ENCODE results near the gene CCDC93.

The CCDC93 gene

GRCh38 chr2:117941693-117942092 is 72.2 kb downstream of the CCDC93 start:
- Histone ChIP-seq H3K79me1 (replicated peaks; ENCODE audit: low read length, poor library complexity, severe bottlenecking) (peaks cover 6% of the 10 kb centered on the region), H4K91ac (ENCODE audit: low read length) (no peak overlapping the region), H3K4me2 (ENCODE audit: low read length, poor library complexity, severe bottlenecking) (no peak overlapping the region), H3K4me1 (ENCODE audit: control insufficient read depth, insufficient read depth, low read depth, low read length) (peaks cover 2% of the 10 kb centered on the region), H2AFZ (ENCODE audit: low read depth, low read length) (no peak overlapping the region), H3K4ac (ENCODE audit: low read depth in 1 of 2, low read length in 2 of 2) (no peak overlapping the region), H2BK15ac (ENCODE audit: low read depth, poor library complexity, severe bottlenecking) (no peak overlapping the region), H2BK120ac (ENCODE audit: low read depth, low read length) (no peak overlapping the region), H3K36me3 (ENCODE audit: control insufficient read depth in 1 of 2, insufficient read depth in 2 of 2, low read depth in 1 of 2, low read length in 2 of 2) (peaks cover 51 to 93% of the 10 kb centered on the region in 2 experiments), H2BK12ac (ENCODE audit: low read length in 2 of 2) (no peak overlapping the region), H3K18ac (ENCODE audit: low read depth in 1 of 2, low read length in 2 of 2) (no peak overlapping the region), H3K14ac (ENCODE audit: low read length in 2 of 2) (no peak overlapping the region), H3K27ac (ENCODE audit: low read length, poor library complexity, severe bottlenecking) (no peak overlapping the region), H3K9me3 (ENCODE audit: control insufficient read depth, low read length) (no peaks in the 10 kb centered on the region), H3K23ac (ENCODE audit: low read length in 2 of 2) (peak overlapping the region in 1 of 2 experiments; percentile 61), H4K8ac (ENCODE audit: low read length) (no peak overlapping the region), H3K4me3 (ENCODE audit: insufficient read depth in 1 of 2, low read depth in 1 of 2, low read length in 2 of 2) (no peak overlapping the region), H2BK5ac (ENCODE audit: low read depth, low read length, poor library complexity, severe bottlenecking) (no peak overlapping the region), H2AK5ac (ENCODE audit: low read length, severe bottlenecking) (no peak overlapping the region), H3K27me3 (ENCODE audit: control insufficient read depth in 1 of 2, insufficient read depth in 1 of 2, low read length in 2 of 2) (no peaks in the 10 kb centered on the region), H3K9ac (ENCODE audit: low read length) (no peak overlapping the region)
- DNase-seq, result no peak
- WGBS, result 93% methylated on average over 4 of the region's 5 CpGs

DNA sequence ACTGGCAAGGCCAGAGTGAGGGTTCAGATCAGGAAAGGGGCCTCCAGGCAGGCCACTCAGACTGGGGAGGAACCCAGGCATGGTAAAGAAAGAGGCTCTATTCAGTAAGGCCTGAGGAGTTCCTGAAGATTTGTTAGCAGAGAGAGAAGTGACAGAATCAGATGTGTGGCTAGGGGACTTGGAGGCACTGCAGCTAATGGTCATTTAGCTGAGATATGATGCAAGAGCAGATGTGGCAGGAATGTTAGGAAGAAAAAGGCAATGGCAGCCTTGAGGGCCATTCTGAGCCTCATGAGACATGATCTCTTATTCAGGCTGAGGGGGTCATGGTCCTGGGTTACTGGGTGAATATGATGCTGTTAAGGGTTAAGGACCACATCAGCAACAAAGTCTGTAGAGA is 73.4 kb downstream of the CCDC93 start:
- H3K23ac ChIP-seq (ENCODE audit: low read length in 2 of 2), result no peak overlapping the region

GRCh38 chr2:117938611-117939010 is 75.3 kb downstream of the CCDC93 start:
- no peak overlapping the region for H3K14ac ChIP-seq (ENCODE audit: low read length in 2 of 2)
- H2AK5ac ChIP-seq (ENCODE audit: low read length, severe bottlenecking), result no peak overlapping the region
- DNase-seq, result no peak
- H3K4me3 ChIP-seq (ENCODE audit: insufficient read depth in 1 of 2, low read depth in 1 of 2, low read length in 2 of 2), result no peak overlapping the region
- H3K79me1 ChIP-seq (replicated peaks; ENCODE audit: low read length, poor library complexity, severe bottlenecking), result peaks cover 6% of the 10 kb centered on the region
- peaks cover 2% of the 10 kb centered on the region for H3K4me1 ChIP-seq (ENCODE audit: control insufficient read depth, insufficient read depth, low read depth, low read length)
- H2BK5ac ChIP-seq (ENCODE audit: low read depth, low read length, poor library complexity, severe bottlenecking), result no peak overlapping the region
- H3K4ac ChIP-seq (ENCODE audit: low read depth in 1 of 2, low read length in 2 of 2), result no peak overlapping the region
- no peak overlapping the region for H2BK15ac ChIP-seq (ENCODE audit: low read depth, poor library complexity, severe bottlenecking)
- H3K4me2 ChIP-seq (ENCODE audit: low read length, poor library complexity, severe bottlenecking), result no peak overlapping the region
- WGBS, result over 99% methylated on average over 2 of the region's 2 CpGs
- H3K23ac ChIP-seq (ENCODE audit: low read length in 2 of 2), result no peak overlapping the region
- H3K18ac ChIP-seq (ENCODE audit: low read depth in 1 of 2, low read length in 2 of 2), result no peak overlapping the region
- no peak overlapping the region for H2BK120ac ChIP-seq (ENCODE audit: low read depth, low read length)
- no peak overlapping the region for H4K91ac ChIP-seq (ENCODE audit: low read length)
- no peak overlapping the region for H2AFZ ChIP-seq (ENCODE audit: low read depth, low read length)
- H3K27ac ChIP-seq (ENCODE audit: low read length, poor library complexity, severe bottlenecking), result no peak overlapping the region
- H2BK12ac ChIP-seq (ENCODE audit: low read length in 2 of 2), result no peak overlapping the region
- H3K27me3 ChIP-seq (ENCODE audit: control insufficient read depth in 1 of 2, insufficient read depth in 1 of 2, low read length in 2 of 2), result no peaks in the 10 kb centered on the region
- H3K36me3 ChIP-seq (ENCODE audit: control insufficient read depth in 1 of 2, insufficient read depth in 2 of 2, low read depth in 1 of 2, low read length in 2 of 2), result peaks cover 54 to 93% of the 10 kb centered on the region in 2 experiments
- H3K9me3 ChIP-seq (ENCODE audit: control insufficient read depth, low read length), result no peaks in the 10 kb centered on the region
- no peak overlapping the region for H4K8ac ChIP-seq (ENCODE audit: low read length)
- no peak overlapping the region for H3K9ac ChIP-seq (ENCODE audit: low read length)

More for the DNA sequence above, 73.4 kb downstream of the CCDC93 start:
- peaks cover 47 to 93% of the 10 kb centered on the region in 2 experiments for H3K36me3 ChIP-seq (ENCODE audit: control insufficient read depth in 1 of 2, insufficient read depth in 2 of 2, low read depth in 1 of 2, low read length in 2 of 2)
- H3K14ac ChIP-seq (ENCODE audit: low read length in 2 of 2), result no peak overlapping the region
- H2BK15ac ChIP-seq (ENCODE audit: low read depth, poor library complexity, severe bottlenecking), result no peak overlapping the region
- H3K9me3 ChIP-seq (ENCODE audit: control insufficient read depth, low read length), result no peaks in the 10 kb centered on the region
- H3K27me3 ChIP-seq (ENCODE audit: control insufficient read depth in 1 of 2, insufficient read depth in 1 of 2, low read length in 2 of 2), result no peaks in the 10 kb centered on the region
- no peak overlapping the region for H2AK5ac ChIP-seq (ENCODE audit: low read length, severe bottlenecking)
- H2BK5ac ChIP-seq (ENCODE audit: low read depth, low read length, poor library complexity, severe bottlenecking), result no peak overlapping the region
- H4K91ac ChIP-seq (ENCODE audit: low read length), result no peak overlapping the region
- no peak overlapping the region for H3K4me3 ChIP-seq (ENCODE audit: insufficient read depth in 1 of 2, low read depth in 1 of 2, low read length in 2 of 2)
- H2BK12ac ChIP-seq (ENCODE audit: low read length in 2 of 2), result no peak overlapping the region
- H2AFZ ChIP-seq (ENCODE audit: low read depth, low read length), result no peak overlapping the region
- H4K8ac ChIP-seq (ENCODE audit: low read length), result no peak overlapping the region
- peaks cover 2% of the 10 kb centered on the region for H3K4me1 ChIP-seq (ENCODE audit: control insufficient read depth, insufficient read depth, low read depth, low read length)
- H3K18ac ChIP-seq (ENCODE audit: low read depth in 1 of 2, low read length in 2 of 2), result no peak overlapping the region
- no peak overlapping the region for H3K27ac ChIP-seq (ENCODE audit: low read length, poor library complexity, severe bottlenecking)
- no peak overlapping the region for H3K9ac ChIP-seq (ENCODE audit: low read length)
- no peak overlapping the region for H2BK120ac ChIP-seq (ENCODE audit: low read depth, low read length)
- H3K4me2 ChIP-seq (ENCODE audit: low read length, poor library complexity, severe bottlenecking), result no peak overlapping the region
- no peak for DNase-seq
- peaks cover 6% of the 10 kb centered on the region for H3K79me1 ChIP-seq (replicated peaks; ENCODE audit: low read length, poor library complexity, severe bottlenecking)
- H3K4ac ChIP-seq (ENCODE audit: low read depth in 1 of 2, low read length in 2 of 2), result no peak overlapping the region

GRCh38 chr2:117936871-117937428 is 76.9 kb downstream of the CCDC93 start:
- H3K4me3 ChIP-seq (ENCODE audit: insufficient read depth in 1 of 2, low read depth in 1 of 2, low read length in 2 of 2), result no peak overlapping the region
- H3K27me3 ChIP-seq (ENCODE audit: control insufficient read depth in 1 of 2, insufficient read depth in 1 of 2, low read length in 2 of 2), result no peaks in the 10 kb centered on the region
- no peak overlapping the region for H2AFZ ChIP-seq (ENCODE audit: low read depth, low read length)
- WGBS, result 87% methylated on average over 3 of the region's 5 CpGs
- no peak overlapping the region for H3K18ac ChIP-seq (ENCODE audit: low read depth in 1 of 2, low read length in 2 of 2)
- no peak overlapping the region for H3K27ac ChIP-seq (ENCODE audit: low read length, poor library complexity, severe bottlenecking)
- H3K9me3 ChIP-seq (ENCODE audit: control insufficient read depth, low read length), result no peaks in the 10 kb centered on the region
- H2BK120ac ChIP-seq (ENCODE audit: low read depth, low read length), result no peak overlapping the region
- no peak for DNase-seq
- H3K36me3 ChIP-seq (ENCODE audit: control insufficient read depth in 1 of 2, insufficient read depth in 2 of 2, low read depth in 1 of 2, low read length in 2 of 2), result peaks cover 59 to 100% of the 10 kb centered on the region in 2 experiments
- H3K23ac ChIP-seq (ENCODE audit: low read length in 2 of 2), result no peak overlapping the region
- no peak overlapping the region for H3K9ac ChIP-seq (ENCODE audit: low read length)
- no peak overlapping the region for H2AK5ac ChIP-seq (ENCODE audit: low read length, severe bottlenecking)
- H4K91ac ChIP-seq (ENCODE audit: low read length), result no peak overlapping the region
- no peaks in the 10 kb centered on the region for H3K4me1 ChIP-seq (ENCODE audit: control insufficient read depth, insufficient read depth, low read depth, low read length)
- H2BK12ac ChIP-seq (ENCODE audit: low read length in 2 of 2), result no peak overlapping the region
- no peak overlapping the region for H2BK15ac ChIP-seq (ENCODE audit: low read depth, poor library complexity, severe bottlenecking)
- no peak overlapping the region for H3K14ac ChIP-seq (ENCODE audit: low read length in 2 of 2)
- peaks cover 11% of the 10 kb centered on the region for H3K79me1 ChIP-seq (replicated peaks; ENCODE audit: low read length, poor library complexity, severe bottlenecking)
- no peak overlapping the region for H3K4me2 ChIP-seq (ENCODE audit: low read length, poor library complexity, severe bottlenecking)
- H2BK5ac ChIP-seq (ENCODE audit: low read depth, low read length, poor library complexity, severe bottlenecking), result no peak overlapping the region
- no peak overlapping the region for H3K4ac ChIP-seq (ENCODE audit: low read depth in 1 of 2, low read length in 2 of 2)
- H4K8ac ChIP-seq (ENCODE audit: low read length), result no peak overlapping the region

All from mesenchymal stem cell (in vitro differentiated cells and primary cell).